ENCODE measurements around the gene AVPR1A.

GRCh38 chr12:63093711-63094110 is 57.3 kb downstream of the AVPR1A start:
- TF ChIP-seq CTCF (conservative IDR thresholded peaks at IDR 0.05; ENCODE audit: low read length) (no peak), EZH2phosphoT487 (IDR thresholded peaks at IDR 0.05; ENCODE audit: borderline replicate concordance, low read depth, low read length) (no peak)

Measured in OCI-LY7 (cell line).